GM19372 (cell line): ENCODE measurements around the gene TAF4.

Source experiments
- ATAC-seq: cut with Tn5 transposase; IDR thresholded peaks from one replicate; pipeline ENCODE4 v1.9.1; 2021; ENCODE audit warnings: mild to moderate bottlenecking, low read depth, moderate library complexity; ENCODE audit not compliant: unreplicated experiment

Gene TAF4

DNA sequence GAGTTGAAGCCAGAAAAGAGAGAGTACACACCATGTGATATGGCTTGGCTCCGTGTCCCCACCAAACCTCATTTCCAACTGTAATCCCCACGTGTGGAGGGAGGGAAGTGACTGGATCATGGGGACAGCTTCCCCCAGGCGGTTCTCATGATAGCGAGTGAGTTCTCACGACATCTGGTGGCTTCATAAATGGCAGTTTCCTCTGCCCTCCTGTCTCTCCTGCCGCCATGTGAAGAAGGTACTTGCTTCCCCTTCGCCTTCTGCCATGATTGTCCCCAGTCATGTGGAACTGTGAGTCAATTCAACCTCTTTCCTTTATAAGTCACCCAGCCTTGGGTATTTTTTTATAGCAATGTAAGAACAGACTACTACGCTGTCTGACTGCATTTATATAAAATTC, 40.3 kb downstream of the TAF4 start:
- no peak for ATAC-seq

- no peak for ATAC-seq
Measured at GRCh38 chr20:62023935-62024334, 41.7 kb downstream of the TAF4 start.

DNA sequence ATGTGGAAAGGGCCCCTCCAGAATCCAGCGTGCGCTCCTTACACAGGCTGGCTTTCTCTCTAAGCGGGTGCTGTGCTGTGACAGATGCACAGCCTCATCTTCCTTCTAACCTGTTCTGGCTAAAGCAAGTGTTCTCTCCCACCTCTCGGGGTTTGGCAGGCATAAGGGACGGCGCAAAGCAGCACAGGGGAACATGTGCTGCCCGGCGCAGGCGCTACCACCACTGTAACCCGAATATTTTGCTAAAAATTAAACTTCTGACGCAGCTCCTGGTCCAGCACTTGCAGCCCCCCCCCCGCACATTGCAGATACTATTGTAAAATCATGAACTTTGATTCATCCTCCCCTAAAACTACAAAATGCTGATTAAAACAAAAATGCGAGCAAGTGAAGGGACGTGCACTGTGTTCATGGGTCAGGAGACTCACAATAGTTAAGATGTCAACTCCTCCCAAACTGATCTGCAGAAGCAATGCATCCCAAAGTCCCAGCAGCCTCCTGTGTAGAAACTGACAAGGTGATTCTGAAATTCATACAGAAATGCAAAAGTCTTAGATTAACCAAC, 43.0 kb downstream of the TAF4 start:
- no peak for ATAC-seq

GRCh38 chr20:62021793-62022385, 43.8 kb downstream of the TAF4 start:
- no peak for ATAC-seq

- ATAC-seq = no peak
Measured at GRCh38 chr20:62020935-62021701, 44.6 kb downstream of the TAF4 start.

- ATAC-seq = no peak
Measured at GRCh38 chr20:62019881-62020492, 45.7 kb downstream of the TAF4 start.

DNA sequence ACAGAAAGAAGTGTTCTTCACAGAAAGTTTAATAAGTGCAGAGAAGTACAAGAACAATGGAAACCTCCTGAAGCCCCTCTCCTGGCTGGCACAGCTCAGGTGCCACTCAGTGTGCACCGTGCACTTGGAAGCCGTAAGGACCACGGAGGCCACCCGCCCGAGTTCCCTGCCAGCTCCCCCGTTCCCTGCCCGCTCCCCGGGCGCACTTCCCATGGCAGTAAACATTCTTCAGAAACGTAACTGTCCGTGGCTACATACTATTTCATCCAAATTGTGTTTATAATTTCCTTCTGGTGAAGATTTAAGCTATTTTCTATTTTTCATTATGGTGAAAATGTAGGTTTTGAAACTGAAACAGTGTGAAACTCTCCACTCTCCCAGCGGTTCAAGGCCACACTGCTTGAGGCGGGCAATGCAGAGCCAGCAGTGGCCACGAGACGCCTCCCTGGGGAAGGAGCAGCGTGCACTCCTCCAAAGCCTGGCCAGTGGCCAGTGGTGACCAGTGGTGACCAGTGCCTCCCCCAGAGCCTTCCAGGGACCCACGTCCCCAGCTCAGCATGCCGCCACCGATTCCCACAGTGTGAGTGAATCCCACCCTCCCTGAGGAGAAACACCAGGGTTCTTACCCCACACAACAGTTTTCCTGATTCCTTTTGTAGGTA, 46.4 kb downstream of the TAF4 start:
- ATAC-seq = no peak

DNA sequence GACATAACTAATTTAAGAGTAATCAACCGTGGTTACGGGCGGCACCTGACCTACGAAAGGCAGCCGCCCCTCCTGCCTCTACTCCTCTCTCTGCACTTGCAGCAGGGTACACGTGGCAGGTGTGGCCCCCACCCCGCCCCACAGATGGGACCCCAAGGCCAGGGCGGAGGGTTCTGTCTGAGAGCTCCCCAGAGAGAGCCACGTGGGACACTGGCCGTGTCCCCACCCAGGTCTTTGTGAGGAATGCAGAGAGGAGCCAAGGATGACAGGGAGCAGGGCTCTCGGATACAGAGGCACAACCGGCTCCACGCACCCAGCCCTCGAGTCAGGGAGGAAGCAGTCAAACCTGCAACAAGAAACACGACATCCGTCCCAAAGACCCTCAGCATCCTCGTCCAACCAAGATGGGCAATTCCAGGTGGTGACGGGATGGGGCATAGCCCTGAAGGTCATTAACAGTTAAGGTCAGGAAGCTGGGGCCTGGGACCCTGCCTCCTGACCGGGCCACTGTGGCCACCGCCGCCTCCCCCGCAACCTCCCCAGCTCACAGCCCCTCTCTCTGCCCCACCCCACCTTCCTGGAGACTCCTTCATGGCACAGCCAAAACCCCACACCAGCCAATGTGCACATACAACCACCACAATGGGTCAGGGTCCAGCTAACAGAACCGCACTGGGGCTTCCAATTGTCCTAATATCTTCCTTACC, 47.1 kb downstream of the TAF4 start:
- no peak for ATAC-seq

DNA sequence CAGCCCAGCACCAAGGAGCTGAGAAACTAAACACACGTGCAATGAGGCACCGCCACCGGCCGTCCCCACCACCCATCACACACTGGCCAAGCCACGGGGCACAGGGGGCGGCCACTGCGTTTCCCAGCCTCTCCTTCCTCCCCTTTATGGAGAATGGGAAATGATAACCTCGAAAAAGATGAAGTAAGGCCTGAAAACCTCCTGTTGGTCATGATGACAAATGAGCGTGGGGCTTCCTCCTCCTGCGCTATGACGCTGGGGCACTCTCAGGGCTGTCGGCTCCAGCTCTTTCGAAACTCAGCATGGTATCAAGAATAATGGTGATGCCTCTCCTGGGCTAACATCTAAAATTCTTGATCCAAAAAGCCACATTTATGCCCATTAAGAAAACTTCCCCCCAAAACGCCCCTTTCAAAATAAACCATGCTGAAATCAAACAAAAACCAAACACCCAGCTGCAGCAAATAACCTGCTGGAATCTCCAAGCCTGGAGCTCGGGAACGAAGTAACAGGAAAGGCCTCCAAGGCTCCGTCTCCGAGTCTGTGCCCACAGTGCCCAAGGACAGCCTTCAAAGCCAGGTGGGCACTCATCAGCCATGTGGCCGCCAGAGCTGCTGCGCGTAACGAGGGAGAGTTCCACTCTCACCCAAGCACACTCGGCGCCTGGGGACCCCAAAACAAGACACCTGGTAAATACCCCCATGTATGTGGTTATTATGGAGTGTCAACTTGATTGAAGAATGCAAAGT, 50.0 kb downstream of the TAF4 start:
- no peak for ATAC-seq

GRCh38 chr20:62014889-62015537, 50.7 kb downstream of the TAF4 start:
- ATAC-seq = no peak

GRCh38 chr20:62014488-62014775, 51.2 kb downstream of the TAF4 start:
- ATAC-seq = no peak

GRCh38 chr20:62012631-62013030, 53.0 kb downstream of the TAF4 start:
- no peak for ATAC-seq

GRCh38 chr20:62011938-62012534, 53.6 kb downstream of the TAF4 start:
- no peak for ATAC-seq

DNA sequence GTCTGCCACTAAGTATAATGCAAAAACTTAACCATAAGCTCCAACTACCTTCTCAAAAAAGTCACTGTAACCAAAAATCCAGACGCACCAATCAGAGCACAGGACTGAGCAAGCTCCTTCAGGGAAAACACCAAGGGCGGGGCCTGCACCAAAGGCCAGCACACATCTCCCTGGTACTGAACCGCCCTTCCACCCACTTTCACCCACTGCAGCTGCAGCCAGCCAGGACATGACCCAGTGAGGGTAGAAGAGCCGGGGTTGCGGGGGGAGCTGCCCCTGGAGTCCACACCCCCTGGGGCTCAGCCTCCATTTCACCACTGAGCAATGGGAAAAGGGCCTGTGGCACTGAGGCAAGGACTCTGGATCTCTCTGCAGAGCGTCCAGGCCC, 54.3 kb downstream of the TAF4 start:
- ATAC-seq = no peak

- no peak for ATAC-seq
Measured at GRCh38 chr20:62010551-62011402, 54.9 kb downstream of the TAF4 start.

DNA sequence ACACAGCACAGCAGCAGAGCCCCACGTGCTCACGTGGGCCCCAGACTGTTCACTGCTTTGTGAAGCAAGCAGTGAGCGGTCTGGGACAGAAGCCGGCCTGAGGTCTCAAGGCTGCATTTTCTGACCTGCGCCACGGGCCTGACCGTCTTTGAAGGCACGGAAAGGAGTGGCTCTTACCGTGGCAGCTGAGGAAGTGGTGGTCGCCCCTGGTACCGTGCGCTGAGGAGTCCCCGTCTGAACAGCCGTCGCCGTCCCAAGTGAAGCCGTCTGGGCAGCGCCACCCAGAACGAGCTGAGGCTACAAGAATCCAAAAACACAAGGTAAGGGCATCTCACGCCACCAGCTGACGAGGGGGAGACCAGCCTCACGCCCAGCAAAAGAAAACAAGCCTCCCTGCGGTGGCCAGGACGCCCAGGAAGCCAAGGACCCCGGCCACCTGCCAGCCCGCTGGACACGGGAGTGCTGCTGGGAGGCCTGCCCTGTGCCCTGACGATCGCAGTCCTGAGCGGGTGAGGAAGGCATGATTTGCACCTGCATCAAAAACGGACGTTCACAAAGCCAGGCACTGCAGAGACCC, 55.7 kb downstream of the TAF4 start:
- ATAC-seq = no peak

- no peak for ATAC-seq
Measured at GRCh38 chr20:62009322-62009721, 56.4 kb downstream of the TAF4 start.

GRCh38 chr20:62008643-62009183, 57.0 kb downstream of the TAF4 start:
- no peak for ATAC-seq
